SK-N-SH (cell line): ENCODE measurements around the gene ETFA. TPM values are rescaled to one million over a fixed set of nuclear protein-coding genes. Genes with fewer than 3 reads are reported as not detected.
A peak's percentile ranks its signal among the peaks of the same experiment; 100 is the strongest.

Experiments used
- CTCF ChIA-PET: fragments of 300-600, 350-600 bp; formaldehyde crosslinking; extraction: SDS; loops from one replicate; lab custom pipeline; 2021; lab: Yijun Ruan, JAX
- POLR2A ChIA-PET: fragments of 350-600 bp; sonication (Branson Sonifier 250); formaldehyde crosslinking; extraction: SDS; loops from one replicate; lab custom pipeline; 2020; ENCODE audit warnings: antibody characterized with exemption, inconsistent platforms; lab: Yijun Ruan, JAX
- DNase-seq: peaks from one replicate; pipeline ENCODE4 v3.0.0; 2012
- H2AFZ ChIP-seq: fragments of 200-600 bp; sonication (generic); 2 replicates; pipeline ENCODE4 v1.8.1; 2016; ENCODE audit warnings: antibody characterized with exemption, mild to moderate bottlenecking, low read depth
- H3F3A ChIP-seq: fragments of 200-600 bp; sonication (generic); replicated peaks from 2 replicates; pipeline ENCODE3; 2016; ENCODE audit warnings: antibody characterized with exemption, mild to moderate bottlenecking; ENCODE audit not compliant: insufficient read depth
- H3K27ac ChIP-seq, 2 experiments: fragments of 200-500 bp in 1 of 2; fragments of 200-600 bp in 1 of 2; sonication (Bioruptor generic) in 1 of 2; sonication (generic), shearing (Covaris generic) in 1 of 2; 2 replicates each; pipeline versions ENCODE4 v1.5.1 to v1.6.1; 2014 to 2016; ENCODE audit warnings: low read depth in 2 of 2, inconsistent platforms in 1 of 2, low read length in 1 of 2, mild to moderate bottlenecking in 1 of 2, mixed read lengths in 1 of 2
- H3K27me3 ChIP-seq: fragments of 200-600 bp; sonication (generic), shearing (Covaris generic); 2 replicates; pipeline ENCODE4 v1.6.1; 2016; ENCODE audit warnings: mixed run types; ENCODE audit not compliant: insufficient read depth
- H3K36me3 ChIP-seq, 2 experiments: fragments of 200-500 bp in 1 of 2; fragments of 200-600 bp in 1 of 2; sonication (Bioruptor generic) in 1 of 2; sonication (generic) in 1 of 2; replicated peaks in 1 of 2; 2 replicates each; pipeline versions ENCODE3 to v1.5.1; 2014 to 2016; ENCODE audit warnings: low read length in 1 of 2, mild to moderate bottlenecking in 1 of 2; ENCODE audit not compliant: insufficient read depth in 2 of 2, control insufficient read depth in 1 of 2
- H3K4me1 ChIP-seq, 2 experiments: fragments of 200-500 bp in 1 of 2; fragments of 200-600 bp in 1 of 2; sonication (Bioruptor generic) in 1 of 2; sonication (generic), shearing (Covaris generic) in 1 of 2; 2 replicates each; pipeline versions ENCODE4 v1.5.1 to v1.6.1; 2014 to 2016; ENCODE audit warnings: low read depth in 1 of 2, low read length in 1 of 2, mixed run types in 1 of 2; ENCODE audit not compliant: insufficient read depth in 2 of 2, control insufficient read depth in 1 of 2
- H3K4me2 ChIP-seq: fragments of 200-600 bp; sonication (generic), shearing (Covaris generic); 2 replicates; pipeline ENCODE4 v1.6.1; 2017; ENCODE audit warnings: mixed run types
- H3K4me3 ChIP-seq, 2 experiments: fragments of 200-500 bp in 1 of 2; fragments of 200-600 bp in 1 of 2; sonication (Bioruptor generic) in 1 of 2; sonication (generic), shearing (Covaris generic) in 1 of 2; 2 replicates each; pipeline versions ENCODE4 v1.5.1 to v1.8.1; 2014 to 2016; ENCODE audit warnings: low read depth in 2 of 2, inconsistent platforms in 1 of 2, low read length in 1 of 2, mild to moderate bottlenecking in 1 of 2, mixed read lengths in 1 of 2, moderate library complexity in 1 of 2
- H3K79me2 ChIP-seq: fragments of 200-600 bp; sonication (generic); 2 replicates; pipeline ENCODE4 v1.8.1; 2017; ENCODE audit warnings: mild to moderate bottlenecking; ENCODE audit not compliant: insufficient read depth
- H3K9ac ChIP-seq: fragments of 200-600 bp; sonication (generic); 2 replicates; pipeline ENCODE4 v1.6.1; 2017; ENCODE audit warnings: mixed run types
- H3K9me2 ChIP-seq: fragments of 200-600 bp; sonication (generic); 2 replicates; pipeline ENCODE4 v1.6.1; 2017; ENCODE audit warnings: mixed run types
- H3K9me3 ChIP-seq: fragments of 200-600 bp; sonication (generic); 2 replicates; pipeline ENCODE4 v1.6.1; 2017; ENCODE audit warnings: mixed run types, mild to moderate bottlenecking, moderate library complexity
- H4K20me1 ChIP-seq: fragments of 200-600 bp; sonication (generic); 2 replicates; pipeline ENCODE4 v1.6.1; 2017; ENCODE audit warnings: mild to moderate bottlenecking, mixed run types; ENCODE audit not compliant: insufficient read depth
- CHD2 ChIP-seq: fragments of 150-350 bp; IDR thresholded peaks from 2 replicates; pipeline ENCODE4 v1.6.1; 2018; ENCODE audit warnings: low read length; ENCODE audit not compliant: partially characterized antibody
- ELF1 ChIP-seq: IDR thresholded peaks from 2 replicates; pipeline ENCODE4 v1.4.0; 2012
- EP300 ChIP-seq, 2 experiments: IDR thresholded peaks; 2 replicates each; pipeline versions ENCODE4 v1.4.0 to v1.6.1; 2012; ENCODE audit warnings: borderline replicate concordance in 1 of 2, low read depth in 1 of 2, low read length in 1 of 2
- EZH2phosphoT487 ChIP-seq: fragments of 200-600 bp; sonication (generic); IDR thresholded peaks from 2 replicates; pipeline ENCODE4 v1.6.1; 2017; ENCODE audit warnings: low read depth, mixed run types, mild to moderate bottlenecking, antibody characterized with exemption, moderate library complexity, borderline replicate concordance
- FOXJ3 ChIP-seq: sonication (generic); formaldehyde crosslinking; IDR thresholded peaks from 2 replicates; pipeline ENCODE4 v1.5.1; 2020; ENCODE audit warnings: mild to moderate bottlenecking, missing genetic modification reagents
- JUND ChIP-seq: IDR thresholded peaks from 2 replicates; pipeline ENCODE4 v1.4.0; 2012
- SMC3 ChIP-seq: IDR thresholded peaks from 2 replicates; pipeline ENCODE4 v1.6.1; 2012; ENCODE audit warnings: low read depth, low read length, improper control_type of control experiment
- TCF12 ChIP-seq: IDR thresholded peaks from 2 replicates; pipeline ENCODE4 v1.4.0; 2012
- TEAD4 ChIP-seq: IDR thresholded peaks from 2 replicates; pipeline ENCODE4 v1.4.0; 2012; ENCODE audit warnings: mild to moderate bottlenecking, borderline replicate concordance; ENCODE audit not compliant: insufficient read depth
- YY1 ChIP-seq: IDR thresholded peaks from 2 replicates; pipeline ENCODE4 v1.4.0; 2012; ENCODE audit warnings: low read depth, mild to moderate bottlenecking
- WGBS: methylation state at CpG from one replicate; pipeline ENCODE4 v1.1.6; 2017; ENCODE audit warnings: low lambda C conversion rate; 5-methylcytosine and 5-hydroxymethylcytosine counted together
- polyA plus RNA-seq, 3 experiments: library from polyadenylated mRNA; depleted of rRNA; stranded (reverse); fragments of >200 nt; gene quantifications; 2 replicates each; pipeline ENCODE4 v1.2.3, GENCODE V29; 2012
- TF ChIP-seq, protein P1 (sequence below): IDR thresholded peaks from 2 replicates; pipeline ENCODE4 v1.6.1; 2012; ENCODE audit warnings: mild to moderate bottlenecking, low read depth, low read length, moderate library complexity
- TF ChIP-seq, protein P2 (sequence below): IDR thresholded peaks from 2 replicates; pipeline ENCODE4; 2012
- TF ChIP-seq, protein P3 (sequence below): IDR thresholded peaks from 2 replicates; pipeline ENCODE4 v1.4.0; 2012; ENCODE audit warnings: low read depth

ETFA gene
- polyA plus RNA-seq, 1 of the 3 experiments (the other 2 are of a cell fraction), result 122 TPM

DNA sequence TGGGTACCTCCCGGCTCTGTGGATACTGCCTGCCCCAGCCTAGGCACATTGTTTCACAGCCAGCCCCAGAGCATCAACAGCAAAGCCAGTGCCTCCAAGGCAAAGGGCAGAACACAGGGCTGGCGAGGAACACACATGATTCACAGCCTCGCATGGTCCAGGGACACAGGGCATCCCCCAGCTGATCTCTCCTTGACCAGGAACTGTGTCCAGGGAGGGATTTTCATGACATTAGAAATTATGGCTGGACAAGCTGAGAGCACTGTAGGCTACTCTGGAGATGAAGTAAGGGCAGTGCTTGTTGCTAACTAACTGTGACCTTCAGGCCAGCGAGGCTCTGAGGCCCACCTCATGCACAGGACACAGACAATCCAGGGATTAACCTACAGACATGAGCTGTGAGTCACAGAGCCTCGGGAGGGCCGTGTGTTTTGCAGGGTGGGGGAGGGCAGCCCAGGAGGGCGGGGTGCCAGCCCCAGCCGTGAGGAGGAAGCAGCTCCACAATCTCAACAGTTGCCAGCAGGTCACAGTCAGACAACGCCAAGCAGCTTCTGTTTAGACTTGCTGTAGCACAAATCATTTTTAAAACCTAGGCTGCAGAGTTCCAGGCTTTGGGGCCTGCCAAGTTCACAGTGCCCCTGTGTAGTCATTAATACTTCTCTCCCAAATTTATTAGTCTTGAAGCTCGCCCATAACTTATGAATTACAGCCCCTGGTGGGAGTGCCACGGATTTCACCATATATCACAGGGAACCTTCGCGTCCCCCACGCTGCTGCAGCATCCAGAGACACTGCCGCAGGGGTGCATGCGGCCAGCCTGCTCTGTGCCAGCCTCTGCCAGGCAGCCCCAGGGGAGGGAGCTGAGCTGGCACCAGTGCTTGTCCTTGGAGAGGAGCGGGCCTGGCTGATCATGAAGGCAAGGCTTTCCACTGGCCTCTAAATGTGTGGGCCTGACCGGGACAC lies 114.7 kb downstream of the ETFA start (continued):
- TF ChIP-seq, protein P1, sequence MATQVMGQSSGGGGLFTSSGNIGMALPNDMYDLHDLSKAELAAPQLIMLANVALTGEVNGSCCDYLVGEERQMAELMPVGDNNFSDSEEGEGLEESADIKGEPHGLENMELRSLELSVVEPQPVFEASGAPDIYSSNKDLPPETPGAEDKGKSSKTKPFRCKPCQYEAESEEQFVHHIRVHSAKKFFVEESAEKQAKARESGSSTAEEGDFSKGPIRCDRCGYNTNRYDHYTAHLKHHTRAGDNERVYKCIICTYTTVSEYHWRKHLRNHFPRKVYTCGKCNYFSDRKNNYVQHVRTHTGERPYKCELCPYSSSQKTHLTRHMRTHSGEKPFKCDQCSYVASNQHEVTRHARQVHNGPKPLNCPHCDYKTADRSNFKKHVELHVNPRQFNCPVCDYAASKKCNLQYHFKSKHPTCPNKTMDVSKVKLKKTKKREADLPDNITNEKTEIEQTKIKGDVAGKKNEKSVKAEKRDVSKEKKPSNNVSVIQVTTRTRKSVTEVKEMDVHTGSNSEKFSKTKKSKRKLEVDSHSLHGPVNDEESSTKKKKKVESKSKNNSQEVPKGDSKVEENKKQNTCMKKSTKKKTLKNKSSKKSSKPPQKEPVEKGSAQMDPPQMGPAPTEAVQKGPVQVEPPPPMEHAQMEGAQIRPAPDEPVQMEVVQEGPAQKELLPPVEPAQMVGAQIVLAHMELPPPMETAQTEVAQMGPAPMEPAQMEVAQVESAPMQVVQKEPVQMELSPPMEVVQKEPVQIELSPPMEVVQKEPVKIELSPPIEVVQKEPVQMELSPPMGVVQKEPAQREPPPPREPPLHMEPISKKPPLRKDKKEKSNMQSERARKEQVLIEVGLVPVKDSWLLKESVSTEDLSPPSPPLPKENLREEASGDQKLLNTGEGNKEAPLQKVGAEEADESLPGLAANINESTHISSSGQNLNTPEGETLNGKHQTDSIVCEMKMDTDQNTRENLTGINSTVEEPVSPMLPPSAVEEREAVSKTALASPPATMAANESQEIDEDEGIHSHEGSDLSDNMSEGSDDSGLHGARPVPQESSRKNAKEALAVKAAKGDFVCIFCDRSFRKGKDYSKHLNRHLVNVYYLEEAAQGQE, result 0 out of 2 replicates have a peak, but pooled peaks have one; percentile 53
- TF ChIP-seq, protein P2, sequence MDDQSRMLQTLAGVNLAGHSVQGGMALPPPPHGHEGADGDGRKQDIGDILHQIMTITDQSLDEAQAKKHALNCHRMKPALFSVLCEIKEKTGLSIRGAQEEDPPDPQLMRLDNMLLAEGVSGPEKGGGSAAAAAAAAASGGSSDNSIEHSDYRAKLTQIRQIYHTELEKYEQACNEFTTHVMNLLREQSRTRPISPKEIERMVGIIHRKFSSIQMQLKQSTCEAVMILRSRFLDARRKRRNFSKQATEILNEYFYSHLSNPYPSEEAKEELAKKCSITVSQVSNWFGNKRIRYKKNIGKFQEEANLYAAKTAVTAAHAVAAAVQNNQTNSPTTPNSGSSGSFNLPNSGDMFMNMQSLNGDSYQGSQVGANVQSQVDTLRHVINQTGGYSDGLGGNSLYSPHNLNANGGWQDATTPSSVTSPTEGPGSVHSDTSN, result peak; percentile 38; the same call in 1 of the 2 replicates
- TF ChIP-seq CHD2 (peak; percentile 53), TCF12 (peak; percentile 61), EP300 (IDR thresholded peaks at IDR 0.05; ENCODE audit: borderline replicate concordance in 1 of 2, low read depth in 1 of 2, low read length in 1 of 2) (peak in 1 of 2 experiments; percentile 5; a peak in 1 of 4 replicates)

DNA sequence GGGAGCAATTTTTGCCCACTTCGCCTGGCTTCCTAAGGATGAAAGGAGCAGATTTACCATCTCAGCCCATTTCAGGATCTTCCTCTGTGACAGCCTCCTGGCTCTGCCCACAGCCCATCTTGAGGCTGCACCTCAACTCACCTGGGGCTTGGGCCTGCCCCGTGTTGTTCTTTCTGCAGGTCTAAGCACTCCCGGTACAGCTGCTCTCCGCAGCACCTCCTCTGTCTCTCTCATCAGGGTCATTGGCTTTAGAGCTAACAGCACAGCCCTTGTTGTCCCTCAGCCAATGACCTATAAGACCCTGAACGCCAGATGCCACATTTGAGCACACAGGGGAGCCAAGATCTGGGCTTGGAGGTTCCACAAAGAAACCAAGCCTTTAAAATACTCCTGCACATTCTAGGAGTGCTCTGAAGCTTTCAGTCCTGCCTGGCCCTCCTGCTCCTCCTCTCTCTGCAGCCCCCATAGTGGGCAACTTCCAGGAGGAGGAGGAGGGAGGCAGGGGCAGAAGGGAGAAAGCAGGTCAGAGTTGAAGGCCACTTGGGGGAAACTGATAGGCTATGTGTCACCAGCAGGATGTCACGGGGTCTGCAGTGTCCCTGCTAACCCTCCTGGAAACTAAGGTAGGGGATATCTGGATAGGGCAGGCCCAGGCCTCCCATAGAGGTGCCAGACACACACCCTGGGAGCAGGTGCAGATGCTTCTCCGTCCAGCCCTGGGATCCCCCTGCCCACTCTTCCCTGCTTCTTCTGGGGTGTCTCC lies 115.6 kb downstream of the ETFA start:
- peak overlapping the region; percentile 51; the same call in 1 of the 2 replicates for H3K4me2 ChIP-seq
- H3K9me2 ChIP-seq, result no peaks in the 10 kb centered on the region
- no peak for TF ChIP-seq JUND
- TF ChIP-seq ELF1, result no peak
- TF ChIP-seq TCF12, result no peak
- TF ChIP-seq YY1, result no peak
- TF ChIP-seq EZH2phosphoT487, result no peak
- no peak for TF ChIP-seq TEAD4
- TF ChIP-seq, protein P3, sequence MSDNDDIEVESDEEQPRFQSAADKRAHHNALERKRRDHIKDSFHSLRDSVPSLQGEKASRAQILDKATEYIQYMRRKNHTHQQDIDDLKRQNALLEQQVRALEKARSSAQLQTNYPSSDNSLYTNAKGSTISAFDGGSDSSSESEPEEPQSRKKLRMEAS, result no peak
- no peak for TF ChIP-seq FOXJ3 (CRISPR knock-in tag)
- no peak for TF ChIP-seq SMC3
- TF ChIP-seq CHD2, result no peak
- TF ChIP-seq, protein P1, result no peak
- no peaks in the 10 kb centered on the region for H3K36me3 ChIP-seq
- H2AFZ ChIP-seq, result no peak overlapping the region
- H3K4me3 ChIP-seq, result no peak overlapping the region
- H3K9ac ChIP-seq, result no peak overlapping the region
- H3K9me3 ChIP-seq, result no peaks in the 10 kb centered on the region
- no peaks in the 10 kb centered on the region for H3K79me2 ChIP-seq
- ChIA-PET CTCF (interaction anchor here (0.7 to 1.9 kb wide), 6 partner anchors 47 to 672 kb away, joined by 3 to 8 read pairs (median 4); partner anchors contain the start of gene ISL2), POLR2A (interaction anchor here (1.1 to 1.7 kb wide), 3 partner anchors 11 to 141 kb away, joined by 3 to 6 read pairs (median 5); partner anchors contain the start of genes ETFA and ISL2)
- no peaks in the 10 kb centered on the region for H3K27me3 ChIP-seq
- no peaks in the 10 kb centered on the region for H4K20me1 ChIP-seq
- 92% methylated on average over 6 of the region's 7 CpGs for WGBS
- H3K27ac ChIP-seq, result peak overlapping the region; percentile 46 to 82
- peaks cover 3% of the 10 kb centered on the region for H3F3A ChIP-seq
- no peak for DNase-seq
- peaks cover 33 to 36% of the 10 kb centered on the region in 2 experiments; a peak in 3 of 4 replicates for H3K4me1 ChIP-seq
